ENCODE data around the gene RPS19BP1.
"Not testable (repeated sequence)": the region's sequence is repeated elsewhere in the genome, so short reads cannot be mapped to it uniquely, and the experiment has no call there.

RPS19BP1 gene

DNA sequence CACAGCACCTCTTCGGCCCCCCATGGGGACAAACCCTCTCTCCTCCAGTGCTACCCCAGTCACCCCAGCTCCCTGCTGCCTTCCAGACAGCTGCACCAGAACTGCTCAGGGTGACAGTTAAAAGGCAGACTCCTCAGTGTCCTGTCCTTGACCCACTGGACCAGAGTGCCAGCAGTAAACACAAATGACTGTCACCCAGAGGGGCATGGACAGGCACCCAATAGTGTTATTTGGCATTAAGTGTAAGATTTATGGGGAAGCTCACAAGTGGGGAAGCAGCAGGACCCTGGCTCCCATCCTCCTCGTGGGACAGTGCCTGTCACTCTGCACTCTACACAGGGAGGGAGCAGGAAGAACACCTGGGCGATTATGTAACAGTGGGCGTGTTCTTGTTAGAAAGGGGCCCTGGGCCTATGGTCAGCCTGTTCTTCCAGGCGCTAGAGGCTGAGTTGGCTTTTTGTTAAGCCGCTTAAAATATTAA lies 5.0 kb downstream of the RPS19BP1 start:
- DNase-seq: no peak

DNA sequence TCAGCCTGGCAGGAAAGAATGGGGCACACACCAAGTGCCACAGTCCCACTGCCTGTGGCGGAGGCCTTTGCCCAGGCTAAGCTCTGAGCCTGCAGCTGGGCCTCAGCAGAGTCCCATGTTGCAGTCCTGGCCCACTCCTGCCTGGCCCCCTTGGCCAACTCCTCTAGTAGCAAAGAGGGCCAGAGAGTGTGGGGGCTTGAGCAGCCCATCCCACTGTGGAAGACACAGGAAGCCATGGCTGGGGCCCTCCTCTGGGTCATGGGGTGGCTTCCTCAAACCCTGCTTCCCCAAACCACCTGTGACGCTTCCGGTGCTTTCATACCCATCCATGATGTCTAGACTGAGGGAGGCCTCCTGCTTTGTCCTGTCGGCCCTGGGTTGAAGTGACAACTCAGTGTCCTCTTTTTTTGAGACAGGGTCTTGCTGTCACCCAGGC lies 5.8 kb downstream of the RPS19BP1 start:
- no peak for DNase-seq

- no peak for DNase-seq
Measured at GRCh38 chr22:39525658-39525975, 6.9 kb downstream of the RPS19BP1 start.

- no peak for DNase-seq
Measured at GRCh38 chr22:39524753-39525657, 7.5 kb downstream of the RPS19BP1 start.

- DNase-seq: no peak
Measured at GRCh38 chr22:39524089-39524752, 8.3 kb downstream of the RPS19BP1 start.

DNA sequence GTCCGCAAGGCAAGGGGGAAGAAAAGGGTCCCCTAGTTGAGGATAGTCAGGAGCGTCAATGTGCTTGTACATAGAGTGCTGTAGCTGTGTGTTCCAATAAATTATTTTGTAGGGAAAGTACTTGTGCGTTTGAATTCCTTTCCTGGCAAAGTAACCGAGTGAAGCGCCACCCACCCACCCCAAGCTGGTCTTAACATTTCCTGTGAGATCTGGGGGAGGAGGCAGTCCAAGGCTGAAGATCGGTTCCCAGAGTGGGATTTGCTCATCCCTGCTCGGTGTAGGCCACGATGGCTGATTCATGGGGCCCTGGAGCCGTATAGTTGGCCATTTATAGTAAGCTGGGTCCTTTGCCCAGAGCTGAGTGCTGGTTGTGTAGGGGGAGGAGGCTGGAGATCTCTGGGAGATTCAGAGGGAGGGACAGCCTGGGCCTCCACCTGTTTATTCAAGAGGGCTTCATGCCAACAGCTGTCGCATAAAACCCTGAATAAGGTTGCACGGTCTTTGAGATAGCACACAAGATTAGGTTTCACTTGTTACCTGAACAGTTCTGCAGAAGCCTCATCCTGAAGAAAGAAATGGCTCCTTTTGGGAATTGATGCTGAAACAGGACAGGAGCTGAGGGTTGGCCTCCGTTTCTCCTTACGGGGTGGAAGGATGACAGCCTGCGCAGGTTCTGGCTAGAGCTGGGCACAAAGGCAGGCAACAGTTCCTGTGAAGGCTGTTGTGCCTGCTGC lies 9.8 kb downstream of the RPS19BP1 start:
- no peak for DNase-seq

DNA sequence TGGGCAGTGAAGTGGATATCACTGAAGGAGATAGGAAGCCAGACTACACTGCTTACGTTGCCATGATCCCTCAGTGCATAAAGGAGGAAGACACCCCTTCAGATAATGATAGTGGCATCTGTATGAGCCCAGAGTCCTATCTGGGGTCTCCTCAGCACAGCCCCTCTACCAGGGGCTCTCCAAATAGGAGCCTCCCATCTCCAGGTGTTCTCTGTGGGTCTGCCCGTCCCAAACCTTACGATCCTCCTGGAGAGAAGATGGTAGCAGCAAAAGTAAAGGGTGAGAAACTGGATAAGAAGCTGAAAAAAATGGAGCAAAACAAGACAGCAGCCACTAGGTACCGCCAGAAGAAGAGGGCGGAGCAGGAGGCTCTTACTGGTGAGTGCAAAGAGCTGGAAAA lies 10.5 kb downstream of the RPS19BP1 start:
- DNase-seq: not testable (repeated sequence)

DNA sequence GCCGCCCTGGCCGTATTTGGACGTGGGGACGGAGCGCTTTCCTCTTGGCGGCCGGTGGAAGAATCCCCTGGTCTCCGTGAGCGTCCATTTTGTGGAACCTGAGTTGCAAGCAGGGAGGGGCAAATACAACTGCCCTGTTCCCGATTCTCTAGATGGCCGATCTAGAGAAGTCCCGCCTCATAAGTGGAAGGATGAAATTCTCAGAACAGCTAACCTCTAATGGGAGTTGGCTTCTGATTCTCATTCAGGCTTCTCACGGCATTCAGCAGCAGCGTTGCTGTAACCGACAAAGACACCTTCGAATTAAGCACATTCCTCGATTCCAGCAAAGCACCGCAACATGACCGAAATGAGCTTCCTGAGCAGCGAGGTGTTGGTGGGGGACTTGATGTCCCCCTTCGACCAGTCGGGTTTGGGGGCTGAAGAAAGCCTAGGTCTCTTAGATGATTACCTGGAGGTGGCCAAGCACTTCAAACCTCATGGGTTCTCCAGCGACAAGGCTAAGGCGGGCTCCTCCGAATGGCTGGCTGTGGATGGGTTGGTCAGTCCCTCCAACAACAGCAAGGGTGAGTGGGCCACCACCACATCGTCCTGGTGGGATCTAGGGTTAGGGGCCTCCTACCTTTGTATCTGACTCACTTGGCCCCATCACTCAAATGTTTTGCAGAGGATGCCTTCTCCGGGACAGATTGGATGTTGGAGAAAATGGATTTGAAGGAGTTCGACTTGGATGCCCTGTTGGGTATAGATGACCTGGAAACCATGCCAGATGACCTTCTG lies 11.3 kb downstream of the RPS19BP1 start:
- not testable (repeated sequence) for DNase-seq

DNA sequence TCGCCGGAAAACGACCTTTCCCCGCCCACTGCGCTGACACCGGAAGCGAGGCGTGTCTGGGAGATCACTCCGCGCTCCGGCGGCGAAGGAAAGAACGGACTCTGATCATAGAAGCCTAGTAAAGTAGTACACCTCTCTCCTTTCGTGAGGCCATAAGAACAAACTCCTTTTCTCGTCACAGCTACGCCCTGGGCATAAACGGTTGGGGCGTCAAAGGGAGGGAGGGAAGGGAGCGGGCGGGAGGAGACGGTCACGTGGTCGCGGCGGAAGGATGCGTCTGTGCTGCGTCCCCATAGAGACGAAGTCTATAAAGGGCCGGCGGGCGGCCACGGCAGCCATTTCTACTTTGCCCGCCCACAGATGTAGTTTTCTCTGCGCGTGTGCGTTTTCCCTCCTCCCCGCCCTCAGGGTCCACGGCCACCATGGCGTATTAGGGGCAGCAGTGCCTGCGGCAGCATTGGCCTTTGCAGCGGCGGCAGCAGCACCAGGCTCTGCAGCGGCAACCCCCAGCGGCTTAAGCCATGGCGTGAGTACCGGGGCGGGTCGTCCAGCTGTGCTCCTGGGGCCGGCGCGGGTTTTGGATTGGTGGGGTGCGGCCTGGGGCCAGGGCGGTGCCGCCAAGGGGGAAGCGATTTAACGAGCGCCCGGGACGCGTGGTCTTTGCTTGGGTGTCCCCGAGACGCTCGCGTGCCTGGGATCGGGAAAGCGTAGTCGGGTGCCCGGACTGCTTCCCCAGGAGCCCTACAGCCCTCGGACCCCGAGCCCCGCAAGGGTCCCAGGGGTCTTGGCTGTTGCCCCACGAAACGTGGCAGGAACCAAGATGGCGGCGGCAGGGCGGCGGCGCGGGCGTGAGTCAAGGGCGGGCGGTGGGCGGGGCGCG lies 12.1 kb downstream of the RPS19BP1 start, which contains the start of gene ATF4:
TSS of gene ATF4 (plus strand) at position 337 of the 880 bp plus-strand sequence. CDS start 884 bp downstream, outside the sequence.
- DNase-seq: peak; percentile 96

DNA sequence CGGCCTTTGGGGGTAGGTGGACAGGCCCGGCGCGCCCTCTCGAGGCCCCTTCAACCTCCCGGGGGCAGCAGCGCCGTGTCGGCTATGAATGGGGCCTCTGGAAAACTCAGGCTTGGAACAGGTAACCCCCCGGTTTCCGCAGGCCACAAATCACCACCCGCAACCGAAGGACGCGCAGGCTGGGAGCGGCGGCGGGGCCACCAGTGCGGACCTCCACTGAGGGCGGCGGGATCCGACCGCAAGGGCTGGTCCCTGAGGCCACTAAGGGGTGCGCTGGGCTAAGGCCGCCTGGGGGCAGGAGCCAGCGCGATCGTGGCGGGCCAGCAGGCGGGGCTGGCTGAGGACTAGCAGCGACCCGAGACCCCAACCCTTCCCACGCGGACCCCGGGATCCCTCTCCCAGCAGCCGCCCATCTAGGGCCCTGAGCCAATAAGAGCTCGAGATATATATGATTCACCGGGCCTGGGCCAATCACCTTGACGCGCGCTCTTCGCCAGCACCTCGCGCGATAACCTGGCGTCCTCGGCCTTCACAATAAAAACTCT lies 12.8 kb downstream of the RPS19BP1 start:
- peak; percentile 31 for DNase-seq

- DNase-seq: no peak
Measured at GRCh38 chr22:39518996-39519680, 13.4 kb downstream of the RPS19BP1 start.

GRCh38 chr22:39518144-39518786 lies 14.3 kb downstream of the RPS19BP1 start:
- no peak for DNase-seq

- DNase-seq: no peak
Measured at GRCh38 chr22:39517470-39517869, 15.1 kb downstream of the RPS19BP1 start.

DNA sequence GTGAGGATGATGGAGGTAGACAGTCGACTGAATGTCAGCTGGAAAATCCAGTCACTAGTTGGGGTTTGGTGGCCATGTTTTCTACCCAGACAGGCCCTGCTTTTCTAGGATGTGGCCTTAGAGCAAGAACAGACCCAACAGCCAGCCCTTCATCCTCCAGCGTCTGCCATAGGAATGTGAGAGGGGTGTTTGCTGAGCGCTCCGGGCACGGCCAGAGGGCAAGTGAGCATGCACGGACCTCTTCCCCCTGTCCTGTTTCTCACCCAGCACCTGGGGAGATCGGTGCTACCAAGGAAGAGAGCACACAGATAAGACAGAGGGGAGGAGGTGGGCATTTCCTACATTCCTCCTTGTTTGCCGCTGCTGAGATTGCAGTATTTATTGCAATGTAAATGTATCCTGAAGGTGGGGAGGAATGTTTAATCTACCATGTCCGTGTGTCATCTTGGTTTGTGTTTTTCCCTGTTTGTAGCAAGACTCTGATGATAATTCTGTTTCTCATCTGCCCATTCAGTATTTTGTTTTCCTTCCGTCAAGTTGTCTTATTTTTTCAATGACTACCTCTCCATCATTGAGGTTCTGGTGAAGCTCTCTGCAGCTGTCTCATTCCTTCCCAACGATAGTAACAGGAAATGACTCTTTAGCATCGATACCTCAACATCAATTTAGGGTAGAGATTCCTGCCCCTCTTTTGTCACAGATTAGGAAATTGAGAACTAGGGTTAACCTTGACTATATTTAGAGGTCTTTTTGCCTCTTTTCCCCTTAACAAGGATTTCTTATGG lies 17.1 kb downstream of the RPS19BP1 start:
- no peak for DNase-seq

GRCh38 chr22:39514373-39514973 lies 18.1 kb downstream of the RPS19BP1 start:
- peak; percentile 56 for DNase-seq

GRCh38 chr22:39513791-39514190 lies 18.8 kb downstream of the RPS19BP1 start:
- DNase-seq: no peak

- no peak for DNase-seq
Measured at GRCh38 chr22:39512026-39512425, 20.5 kb downstream of the RPS19BP1 start.

GRCh38 chr22:39511226-39511625 lies 21.3 kb downstream of the RPS19BP1 start:
- no peak for DNase-seq

Measured in activated gamma-delta T cell treated with Interleukin-2 at 50 U/mL for 16 hours (primary cell).